Panc1 (cell line): ENCODE data around the gene DCHS2. TPM values are rescaled to one million over a fixed set of nuclear protein-coding genes. Genes with fewer than 3 reads are reported as not detected.

Source experiments
- ATAC-seq: fragments of 200-7000 bp; cut with Tn5 transposase; 2 replicates; pipeline ENCODE4 v1.9.1; 2020; ENCODE audit warnings: mild to moderate bottlenecking, moderate library complexity
- BruUV-seq: library from RNA; stranded (reverse); fragments of 400-500 nt; replicated peaks from 2 replicates; lab custom pipeline; 2021; lab: Mats Ljungman, UMichigan
- CTCF ChIA-PET: fragments of 300-600 bp; sonication (Branson Sonifier 250); formaldehyde crosslinking; loops from one replicate; lab custom pipeline; 2022; ENCODE audit warnings: antibody characterized with exemption; lab: Charles Lee
- POLR2A ChIA-PET: fragments of 300-600 bp; sonication (Branson Sonifier 250); formaldehyde crosslinking; loops from one replicate; lab custom pipeline; 2022; ENCODE audit warnings: antibody characterized with exemption; lab: Charles Lee
- DNase-seq: peaks from one replicate; pipeline ENCODE4 v3.0.0-alpha.2; 2010; ENCODE audit warnings: low read depth, low spot score
- H3K27ac ChIP-seq: 2 replicates; pipeline ENCODE4 v1.5.1; 2011; ENCODE audit warnings: mild to moderate bottlenecking, low read length, inconsistent platforms
- H3K27me3 ChIP-seq: fragments of 200-500 bp; sonication (Bioruptor generic); 2 replicates; pipeline ENCODE4 v1.6.0; 2014; ENCODE audit warnings: low read length, inconsistent platforms; ENCODE audit not compliant: control insufficient read depth, insufficient read depth
- H3K36me3 ChIP-seq: fragments of 200-500 bp; sonication (Bioruptor generic); 2 replicates; pipeline ENCODE4 v1.5.1; 2014; ENCODE audit warnings: inconsistent platforms, mild to moderate bottlenecking, low read length, moderate library complexity; ENCODE audit not compliant: control insufficient read depth, insufficient read depth
- H3K4me1 ChIP-seq: 2 replicates; pipeline ENCODE4 v1.5.1; 2011; ENCODE audit warnings: inconsistent platforms, mild to moderate bottlenecking, low read length, moderate library complexity; ENCODE audit not compliant: control insufficient read depth, insufficient read depth
- H3K4me3 ChIP-seq, 2 experiments: 2 replicates each; pipeline ENCODE4 v1.5.1; 2011 to 2012; ENCODE audit warnings: low read depth in 2 of 2, low read length in 2 of 2, mild to moderate bottlenecking in 2 of 2, inconsistent platforms in 1 of 2, moderate library complexity in 1 of 2
- H3K9me3 ChIP-seq: fragments of 200-500 bp; sonication (Bioruptor generic); 2 replicates; pipeline ENCODE4 v1.5.1; 2014; ENCODE audit warnings: low read depth, mild to moderate bottlenecking, inconsistent platforms, low read length, moderate library complexity; ENCODE audit not compliant: control insufficient read depth, insufficient read depth
- POLR2AphosphoS5 ChIP-seq: IDR thresholded peaks from 2 replicates; pipeline ENCODE4 v1.6.1; 2012; ENCODE audit warnings: mild to moderate bottlenecking, low read depth, low read length, moderate library complexity
- SIN3A ChIP-seq: IDR thresholded peaks from 2 replicates; pipeline ENCODE4 v1.6.1; 2012; ENCODE audit warnings: low read depth, mild to moderate bottlenecking, low read length, moderate library complexity, borderline replicate concordance; ENCODE audit not compliant: insufficient read depth
- TCF7L2 ChIP-seq: IDR thresholded peaks from 2 replicates; pipeline ENCODE4 v1.6.1; 2011; ENCODE audit warnings: mild to moderate bottlenecking, low read depth, low read length, inconsistent platforms
- in situ Hi-C: cut with HindIII; loops from 2 replicates; pipeline ENCODE4 v1.10.0; 2016; ENCODE audit warnings: low sequenced_read_pairs, low pct_unique_long_range_greater_than_20kb
- intact Hi-C: fragments of 100-400 bp; cut with micrococcal nuclease; formaldehyde crosslinking; loops from one replicate; pipeline ENCODE4 v1.10.0; 2022; ENCODE audit not compliant: unreplicated experiment
- total RNA-seq: library from RNA; stranded (reverse); gene quantifications from one replicate; pipeline ENCODE4 v1.2.1, GENCODE V29; 2021; ENCODE audit not compliant: unreplicated experiment
- TF ChIP-seq, protein P1 (sequence below), 2 experiments: IDR thresholded peaks; 2 replicates each; pipeline ENCODE4 v1.6.1; 2011 to 2012; ENCODE audit warnings: low read depth in 2 of 2, control low read depth in 1 of 2, low read length in 1 of 2, mild to moderate bottlenecking in 1 of 2, moderate library complexity in 1 of 2; ENCODE audit not compliant: insufficient read depth in 1 of 2
- TF ChIP-seq, protein P2 (sequence below): fragments of 450-650 bp; IDR thresholded peaks from 2 replicates; pipeline ENCODE4 v1.5.1; 2017; ENCODE audit warnings: mild to moderate bottlenecking

Gene DCHS2
- total RNA-seq, 1 experiment from 2014 or later: not detected

DNA sequence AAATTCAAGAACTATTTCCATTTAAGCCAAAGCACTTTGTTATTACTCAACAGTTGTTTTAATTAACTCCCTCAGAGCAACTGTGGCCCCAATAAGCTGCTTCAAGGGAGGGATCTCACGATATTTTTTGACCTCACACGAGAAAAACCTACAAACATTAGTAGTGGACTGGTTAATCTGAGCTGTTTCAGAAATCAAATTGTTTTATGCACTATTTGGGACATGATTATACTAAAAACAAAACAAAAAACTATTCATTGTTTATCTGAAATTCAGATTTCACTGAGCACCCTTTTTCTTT lies 74.3 kb downstream of the DCHS2 start:
- DNase-seq: no peak
- POLR2A ChIA-PET: no interaction called here
- Histone ChIP-seq H3K27ac (no peak overlapping the region), H3K36me3 (no peaks in the 10 kb centered on the region), H3K4me3 (peak overlapping the region; percentile 37 to 62), H3K9me3 (no peaks in the 10 kb centered on the region), H3K4me1 (no peaks in the 10 kb centered on the region), H3K27me3 (no peaks in the 10 kb centered on the region)
- TF ChIP-seq POLR2AphosphoS5 (no peak), SIN3A (no peak), TCF7L2 (no peak)
- TF ChIP-seq, protein P1, sequence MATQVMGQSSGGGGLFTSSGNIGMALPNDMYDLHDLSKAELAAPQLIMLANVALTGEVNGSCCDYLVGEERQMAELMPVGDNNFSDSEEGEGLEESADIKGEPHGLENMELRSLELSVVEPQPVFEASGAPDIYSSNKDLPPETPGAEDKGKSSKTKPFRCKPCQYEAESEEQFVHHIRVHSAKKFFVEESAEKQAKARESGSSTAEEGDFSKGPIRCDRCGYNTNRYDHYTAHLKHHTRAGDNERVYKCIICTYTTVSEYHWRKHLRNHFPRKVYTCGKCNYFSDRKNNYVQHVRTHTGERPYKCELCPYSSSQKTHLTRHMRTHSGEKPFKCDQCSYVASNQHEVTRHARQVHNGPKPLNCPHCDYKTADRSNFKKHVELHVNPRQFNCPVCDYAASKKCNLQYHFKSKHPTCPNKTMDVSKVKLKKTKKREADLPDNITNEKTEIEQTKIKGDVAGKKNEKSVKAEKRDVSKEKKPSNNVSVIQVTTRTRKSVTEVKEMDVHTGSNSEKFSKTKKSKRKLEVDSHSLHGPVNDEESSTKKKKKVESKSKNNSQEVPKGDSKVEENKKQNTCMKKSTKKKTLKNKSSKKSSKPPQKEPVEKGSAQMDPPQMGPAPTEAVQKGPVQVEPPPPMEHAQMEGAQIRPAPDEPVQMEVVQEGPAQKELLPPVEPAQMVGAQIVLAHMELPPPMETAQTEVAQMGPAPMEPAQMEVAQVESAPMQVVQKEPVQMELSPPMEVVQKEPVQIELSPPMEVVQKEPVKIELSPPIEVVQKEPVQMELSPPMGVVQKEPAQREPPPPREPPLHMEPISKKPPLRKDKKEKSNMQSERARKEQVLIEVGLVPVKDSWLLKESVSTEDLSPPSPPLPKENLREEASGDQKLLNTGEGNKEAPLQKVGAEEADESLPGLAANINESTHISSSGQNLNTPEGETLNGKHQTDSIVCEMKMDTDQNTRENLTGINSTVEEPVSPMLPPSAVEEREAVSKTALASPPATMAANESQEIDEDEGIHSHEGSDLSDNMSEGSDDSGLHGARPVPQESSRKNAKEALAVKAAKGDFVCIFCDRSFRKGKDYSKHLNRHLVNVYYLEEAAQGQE (IDR thresholded peaks at IDR 0.05; ENCODE audit: insufficient read depth in 1 of 2, low read depth in 2 of 2, low read length in 1 of 2): no peak
- TF ChIP-seq, protein P2, sequence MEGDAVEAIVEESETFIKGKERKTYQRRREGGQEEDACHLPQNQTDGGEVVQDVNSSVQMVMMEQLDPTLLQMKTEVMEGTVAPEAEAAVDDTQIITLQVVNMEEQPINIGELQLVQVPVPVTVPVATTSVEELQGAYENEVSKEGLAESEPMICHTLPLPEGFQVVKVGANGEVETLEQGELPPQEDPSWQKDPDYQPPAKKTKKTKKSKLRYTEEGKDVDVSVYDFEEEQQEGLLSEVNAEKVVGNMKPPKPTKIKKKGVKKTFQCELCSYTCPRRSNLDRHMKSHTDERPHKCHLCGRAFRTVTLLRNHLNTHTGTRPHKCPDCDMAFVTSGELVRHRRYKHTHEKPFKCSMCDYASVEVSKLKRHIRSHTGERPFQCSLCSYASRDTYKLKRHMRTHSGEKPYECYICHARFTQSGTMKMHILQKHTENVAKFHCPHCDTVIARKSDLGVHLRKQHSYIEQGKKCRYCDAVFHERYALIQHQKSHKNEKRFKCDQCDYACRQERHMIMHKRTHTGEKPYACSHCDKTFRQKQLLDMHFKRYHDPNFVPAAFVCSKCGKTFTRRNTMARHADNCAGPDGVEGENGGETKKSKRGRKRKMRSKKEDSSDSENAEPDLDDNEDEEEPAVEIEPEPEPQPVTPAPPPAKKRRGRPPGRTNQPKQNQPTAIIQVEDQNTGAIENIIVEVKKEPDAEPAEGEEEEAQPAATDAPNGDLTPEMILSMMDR: no peak
- intact Hi-C loops (no loop called here), in situ Hi-C loops (no loop called here)
- no TSS peak for BruUV-seq
- CTCF ChIA-PET: interaction anchor here (0.8 kb wide), 1 partner anchor 26 kb away, joined by 7 read pairs; no protein-coding TSS in a partner anchor
- ATAC-seq: no peak

- Histone ChIP-seq H3K4me3 (peak overlapping the region; percentile 37 to 62), H3K36me3 (no peaks in the 10 kb centered on the region), H3K27ac (no peak overlapping the region), H3K4me1 (no peaks in the 10 kb centered on the region), H3K27me3 (no peaks in the 10 kb centered on the region), H3K9me3 (no peaks in the 10 kb centered on the region)
- no TSS peak for BruUV-seq
- ATAC-seq (peak; percentile 54; the same call in 1 of the 2 replicates), DNase-seq (no peak)
- intact Hi-C loops (no loop called here), in situ Hi-C loops (no loop called here)
- ChIA-PET POLR2A (no interaction called here), CTCF (interaction anchor here (0.6 kb wide), 1 partner anchor 465 kb away, joined by 4 read pairs; no protein-coding TSS in a partner anchor)
- TF ChIP-seq, protein P2: peak; percentile 26
- TF ChIP-seq TCF7L2 (no peak), SIN3A (no peak)
These were observed 75.4 kb downstream of the DCHS2 start for GRCh38 chr4:154416190-154416547.
